ENCODE measurements around the gene IP6K3.

IP6K3 gene

GRCh38 chr6:33727126-33727525 is 19.6 kb downstream of the IP6K3 start:
- TF ChIP-seq CTCF (IDR thresholded peaks at IDR 0.05; ENCODE audit: low read depth, low read length) = no peak
- no peak overlapping the region for H3K4me3 ChIP-seq (ENCODE audit: low read depth, low read length)

GRCh38 chr6:33726696-33727095 is 20.0 kb downstream of the IP6K3 start:
- no peak for TF ChIP-seq CTCF (IDR thresholded peaks at IDR 0.05; ENCODE audit: low read depth, low read length)
- H3K4me3 ChIP-seq (ENCODE audit: low read depth, low read length) = no peak overlapping the region

GRCh38 chr6:33725891-33726673 is 20.6 kb downstream of the IP6K3 start:
- TF ChIP-seq CTCF (IDR thresholded peaks at IDR 0.05; ENCODE audit: low read depth, low read length) = no peak
- H3K4me3 ChIP-seq (ENCODE audit: low read depth, low read length) = no peak overlapping the region

- no peak for TF ChIP-seq CTCF (IDR thresholded peaks at IDR 0.05; ENCODE audit: low read depth, low read length)
- H3K4me3 ChIP-seq (ENCODE audit: low read depth, low read length) = no peak overlapping the region
Measured at GRCh38 chr6:33725222-33725621, 21.5 kb downstream of the IP6K3 start.

GRCh38 chr6:33724102-33725023 is 22.3 kb downstream of the IP6K3 start:
- no peak for TF ChIP-seq CTCF (IDR thresholded peaks at IDR 0.05; ENCODE audit: low read depth, low read length)
- H3K4me3 ChIP-seq (ENCODE audit: low read depth, low read length) = no peak overlapping the region

- no peak for TF ChIP-seq CTCF (IDR thresholded peaks at IDR 0.05; ENCODE audit: low read depth, low read length)
Measured at GRCh38 chr6:33723371-33724085, 23.2 kb downstream of the IP6K3 start.

More at GRCh38 chr6:33723371-33724085, 23.2 kb downstream of the IP6K3 start:
- no peak overlapping the region for H3K4me3 ChIP-seq (ENCODE audit: low read depth, low read length)
